Placental epithelial cell (primary cell): ENCODE measurements around the gene KDM2A. TPM values are rescaled to one million over a fixed set of nuclear protein-coding genes. Genes with fewer than 3 reads are reported as not detected.

Source experiments
- total RNA-seq: library from RNA; depleted of rRNA; stranded (reverse); fragments of >200 nt; gene quantifications from 2 replicates; pipeline ENCODE4 v1.2.3, GENCODE V29; 2012

Gene KDM2A
- 77.6 and 89.1 TPM in 2 replicates for total RNA-seq

GRCh38 chr11:67118801-67119584 lies at the start of gene KDM2A:
Gene KDM2A (plus strand): TSS chr11:67119263. CDS start chr11:67121317, 2,054 bp downstream.

GRCh38 chr11:67266449-67267187 lies 147.6 kb downstream of the KDM2A start, which contains the start of gene GRK2:
Gene GRK2 (plus strand): TSS chr11:67266473. CDS start chr11:67266700, 227 bp downstream.

GRCh38 chr11:67289226-67289650 lies 170.2 kb downstream of the KDM2A start, which contains the start of gene ANKRD13D:
Gene ANKRD13D (plus strand): TSS chr11:67289303. CDS start chr11:67289461, 158 bp downstream.

GRCh38 chr11:67303132-67303834 lies 184.2 kb downstream of the KDM2A start, which contains the start of gene SSH3:
Gene SSH3 (plus strand): TSS chr11:67303530. CDS start chr11:67303626, 96 bp downstream.

Other genes with a start within 250 kb of the KDM2A start
- gene PC, start 160.9 kb upstream of the KDM2A start, total RNA-seq: 4.3 and 11.2 TPM in 2 replicates
- gene C11orf86, start 144.0 kb upstream of the KDM2A start, total RNA-seq: not detected in 2 replicates
- not detected in 2 replicates for gene SYT12, start 96.1 kb upstream of the KDM2A start, total RNA-seq
- 51.4 and 158 TPM in 2 replicates for gene RHOD, start 62.4 kb upstream of the KDM2A start, total RNA-seq
- gene GRK2, start 147.2 kb downstream of the KDM2A start, total RNA-seq: 27.5 and 40.4 TPM in 2 replicates
- gene ANKRD13D, start 170.0 kb downstream of the KDM2A start, total RNA-seq: 28.1 and 42.4 TPM in 2 replicates
- gene SSH3, start 184.3 kb downstream of the KDM2A start, total RNA-seq: 41.2 and 67.5 TPM in 2 replicates
- 64.9 and 71.1 TPM in 2 replicates for gene POLD4, start 234.3 kb downstream of the KDM2A start, total RNA-seq